Astrocyte of the spinal cord (primary cell): ENCODE measurements around the gene PTK6.

Experiments used
- DNase-seq: peaks from one replicate; pipeline ENCODE4 v3.0.0; 2011; ENCODE audit warnings: low read depth, low spot score
- H3K4me3 ChIP-seq: 2 replicates; pipeline ENCODE4 v1.5.1; 2011; ENCODE audit warnings: low read depth, mild to moderate bottlenecking, low read length, moderate library complexity
- CTCF ChIP-seq: IDR thresholded peaks from 2 replicates; pipeline ENCODE4 v1.5.1; 2012; ENCODE audit warnings: low read depth, mild to moderate bottlenecking, low read length, inconsistent platforms
- in situ Hi-C: cut with HindIII; loops from 2 replicates; pipeline ENCODE4 v1.10.0; 2017; ENCODE audit warnings: low sequenced_read_pairs

Gene PTK6

DNA sequence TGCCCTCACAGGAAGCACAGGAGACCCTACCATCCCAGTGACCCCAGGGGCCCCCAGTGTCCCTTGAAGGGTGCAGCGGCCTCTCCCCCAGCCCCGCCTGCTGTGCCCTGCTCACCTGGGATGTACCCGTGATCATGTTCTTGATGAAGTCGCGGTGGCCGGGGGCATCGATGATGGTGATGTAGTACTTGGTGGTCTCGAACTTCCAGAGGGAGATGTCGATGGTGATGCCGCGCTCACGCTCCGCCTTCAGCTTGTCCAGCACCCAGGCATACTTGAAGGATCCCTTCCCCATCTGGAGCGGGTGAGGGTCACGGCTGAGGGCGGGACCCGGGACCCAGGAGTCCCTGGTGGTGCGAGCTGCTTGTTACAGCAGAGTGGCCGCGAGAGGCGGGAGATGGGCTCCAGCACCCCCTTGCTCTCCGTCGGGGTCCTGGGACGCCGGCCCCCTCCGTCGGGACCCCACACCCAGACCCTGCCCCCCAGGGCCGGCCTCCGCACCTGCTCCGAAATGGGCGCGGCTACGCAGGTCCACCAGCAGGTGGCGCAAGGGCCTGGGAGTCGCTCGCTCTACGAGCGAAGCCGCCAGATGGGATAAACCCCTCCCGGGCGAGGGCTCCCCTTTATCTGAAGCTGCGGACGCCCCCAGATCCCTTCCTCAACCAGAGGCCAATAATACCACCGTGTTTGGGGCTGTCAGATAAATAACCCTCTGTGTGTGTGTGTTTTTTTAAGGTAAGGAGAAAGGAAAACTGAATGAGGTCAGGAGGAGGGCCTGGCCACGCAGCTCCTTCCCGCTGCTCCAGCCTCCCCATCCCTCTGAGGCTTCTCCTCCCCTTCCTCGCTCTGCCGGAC is 41.2 kb downstream of the PTK6 start:
- in situ Hi-C loops = no loop called here
- H3K4me3 ChIP-seq = no peak overlapping the region
- TF ChIP-seq CTCF = peak; percentile 95
- peak; percentile 29 for DNase-seq

- TF ChIP-seq CTCF = no peak
These were observed 41.9 kb downstream of the PTK6 start for GRCh38 chr20:63495167-63495720.

GRCh38 chr20:63494420-63495166 is 42.6 kb downstream of the PTK6 start:
- DNase-seq = no peak
- in situ Hi-C loops = no loop called here
- no peak for TF ChIP-seq CTCF
- no peak overlapping the region for H3K4me3 ChIP-seq

More at GRCh38 chr20:63495167-63495720, 41.9 kb downstream of the PTK6 start:
- H3K4me3 ChIP-seq = no peak overlapping the region
- in situ Hi-C loops = no loop called here
- no peak for DNase-seq

DNA sequence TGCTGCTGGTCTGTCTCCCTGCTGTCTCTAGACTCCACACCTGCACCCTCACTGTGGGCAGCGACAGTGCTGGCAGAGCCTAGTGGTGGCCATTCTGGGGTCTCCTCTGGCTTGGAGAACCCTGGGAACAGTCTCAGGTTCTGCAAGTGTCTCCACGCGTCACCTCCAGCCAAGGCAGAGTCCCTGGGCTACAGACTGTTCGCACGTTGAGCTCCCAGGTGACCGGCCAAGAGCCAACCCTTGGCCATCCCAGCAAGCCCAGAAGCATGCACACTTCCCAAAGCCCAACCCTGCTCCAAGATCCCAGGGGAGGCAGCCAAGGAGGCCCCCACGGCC is 43.1 kb downstream of the PTK6 start:
- no peak for DNase-seq
- TF ChIP-seq CTCF = no peak
- in situ Hi-C loops = no loop called here
- H3K4me3 ChIP-seq = no peak overlapping the region

- in situ Hi-C loops = no loop called here
- no peak for TF ChIP-seq CTCF
- H3K4me3 ChIP-seq = no peak overlapping the region
- DNase-seq = no peak
These were observed 43.6 kb downstream of the PTK6 start for GRCh38 chr20:63493563-63494020.

DNA sequence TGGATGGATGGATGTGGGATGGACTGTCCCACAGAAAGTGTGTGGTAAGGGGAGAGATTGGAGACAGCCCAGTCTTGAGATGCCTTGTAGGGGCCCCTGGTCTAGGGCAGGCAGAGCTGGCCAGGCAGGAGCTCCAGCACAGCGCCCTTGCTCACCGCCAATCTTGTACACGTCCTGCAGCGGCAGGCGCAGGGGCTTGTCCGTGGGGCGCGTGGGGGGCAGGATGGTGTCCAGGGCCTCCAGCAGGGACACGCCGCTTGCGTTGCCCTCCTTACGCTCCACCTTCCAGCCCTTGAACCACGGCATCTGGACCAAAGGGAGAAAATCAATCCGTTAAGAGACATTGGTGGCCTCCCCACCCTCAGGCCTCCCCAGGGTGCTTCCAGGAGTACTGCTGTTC is 44.2 kb downstream of the PTK6 start:
- no peak for DNase-seq
- H3K4me3 ChIP-seq = no peak overlapping the region
- no peak for TF ChIP-seq CTCF
- in situ Hi-C loops = no loop called here
